IPS-NIHi11 (cell line): Measurements from ENCODE around the gene TMEM218.
"Not testable (repeated sequence)": the region's sequence is repeated elsewhere in the genome, so short reads cannot be mapped to it uniquely, and the experiment has no call there.

ENCODE experiments used
- DNase-seq: peaks from one replicate; pipeline ENCODE4 v3.0.0; 2012; ENCODE audit warnings: mixed read lengths, low spot score

Gene TMEM218

GRCh38 chr11:125075242-125075625 lies 36.2 kb downstream of the TMEM218 start:
- no peak for DNase-seq

DNA sequence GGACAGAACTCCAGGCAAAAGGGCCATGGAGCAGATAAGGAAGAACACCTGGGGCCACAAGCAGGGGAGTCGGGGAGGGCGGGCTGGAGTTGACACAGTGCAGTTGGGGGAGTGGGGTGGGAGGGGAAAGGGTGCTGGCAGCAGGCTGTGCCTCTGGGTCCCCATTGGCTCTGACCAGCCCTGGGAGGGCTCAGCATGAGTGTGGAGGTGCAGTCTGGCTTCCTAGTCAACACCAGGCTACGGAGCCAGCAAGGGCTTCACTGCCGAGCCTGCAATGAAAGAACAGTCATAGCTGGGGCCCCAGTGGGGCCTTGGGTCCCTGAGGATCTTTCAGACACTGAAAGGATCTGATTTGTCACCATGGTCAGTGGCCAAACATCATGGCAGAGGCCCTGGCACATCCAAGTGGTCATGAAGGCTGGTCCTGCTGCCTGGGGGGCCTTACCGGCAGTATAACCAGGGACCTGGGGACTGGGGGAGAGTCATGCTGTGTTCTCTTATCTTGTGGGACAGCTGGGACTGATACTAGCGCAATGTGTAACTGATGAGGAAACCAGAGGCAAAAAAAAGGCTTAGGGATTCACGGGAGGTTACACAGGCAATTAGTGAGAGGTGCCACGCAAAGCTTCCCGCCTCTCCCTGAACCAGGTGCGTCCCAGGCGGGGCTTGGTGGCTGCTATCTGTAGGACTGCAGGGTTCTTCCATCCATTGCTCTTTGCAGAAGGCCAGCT lies 36.8 kb downstream of the TMEM218 start:
- DNase-seq = no peak

DNA sequence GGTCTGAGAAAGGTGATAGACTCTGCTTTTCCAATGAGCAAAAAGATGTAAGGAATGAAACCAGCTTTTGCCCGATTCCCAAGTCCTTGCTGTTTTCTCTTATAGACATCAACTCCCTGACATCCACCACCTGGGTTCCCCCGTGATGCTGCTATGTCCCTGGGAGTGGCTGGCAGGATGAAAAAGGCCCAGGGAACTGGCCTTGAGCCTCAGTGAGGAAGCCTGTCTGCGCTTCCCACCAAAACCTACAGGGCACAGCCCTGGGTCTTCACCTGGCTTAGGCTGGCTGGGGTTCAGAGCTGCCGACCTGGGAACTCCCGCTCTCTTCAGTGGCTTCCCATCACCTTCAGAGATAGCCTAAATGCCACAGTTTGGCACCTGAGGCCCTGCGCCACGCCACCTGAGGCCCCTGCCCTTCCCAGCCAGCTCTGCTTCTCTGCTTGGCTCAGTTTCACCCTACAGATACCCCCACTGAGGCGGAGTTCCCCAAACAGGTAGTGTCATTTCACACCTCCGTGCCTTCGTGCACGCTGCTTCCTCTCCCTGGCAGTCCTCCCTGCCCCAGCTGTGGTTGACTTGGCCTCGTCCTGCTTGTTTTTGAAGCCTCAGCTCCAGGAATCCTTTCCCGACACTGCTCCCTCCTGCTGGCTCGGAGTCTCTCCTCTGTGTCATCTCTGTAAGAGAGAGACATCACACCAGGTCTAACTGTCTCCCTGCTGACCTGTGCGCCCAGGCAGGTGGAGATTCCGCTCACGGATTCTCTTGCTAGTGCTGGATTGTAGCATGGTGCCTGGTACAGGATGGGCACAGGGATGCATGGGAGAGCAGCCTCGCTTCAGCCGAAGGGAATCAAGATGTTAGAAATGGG lies 37.6 kb downstream of the TMEM218 start:
- DNase-seq = no peak

DNA sequence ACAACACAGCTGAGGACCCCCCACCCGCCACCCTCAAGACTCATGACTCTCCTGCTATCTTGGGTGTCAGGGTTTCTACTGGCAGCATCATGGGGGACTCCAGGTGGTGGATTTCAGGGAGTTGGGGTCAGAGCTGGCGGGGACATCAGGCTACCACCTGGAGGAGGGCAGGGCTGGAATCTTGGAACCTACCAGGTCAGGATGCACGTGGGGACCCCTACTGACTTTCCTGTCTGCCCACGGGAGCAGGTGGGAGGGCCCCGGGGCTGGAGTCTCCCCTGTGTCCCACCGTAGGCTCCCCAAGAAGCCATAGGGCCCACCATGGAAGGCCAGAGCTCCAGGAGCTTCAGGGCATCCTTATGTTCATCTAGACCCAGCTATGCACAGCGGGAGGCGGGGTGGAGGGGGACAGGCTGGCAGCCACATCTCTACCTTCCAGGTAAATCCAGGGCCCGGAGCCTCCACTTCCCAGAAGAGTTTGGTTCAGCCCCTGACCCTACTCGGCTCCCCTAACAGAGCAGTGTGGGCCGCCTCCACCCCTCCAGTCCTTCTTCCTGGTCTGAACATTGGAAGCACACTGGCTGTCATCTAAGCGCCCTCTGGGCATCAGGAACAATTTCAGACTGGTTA lies 38.4 kb downstream of the TMEM218 start:
- DNase-seq = no peak

- no peak for DNase-seq
Observed at GRCh38 chr11:125072218-125072960, 39.0 kb downstream of the TMEM218 start.

GRCh38 chr11:125071846-125072217 lies 39.6 kb downstream of the TMEM218 start:
- DNase-seq = no peak

DNA sequence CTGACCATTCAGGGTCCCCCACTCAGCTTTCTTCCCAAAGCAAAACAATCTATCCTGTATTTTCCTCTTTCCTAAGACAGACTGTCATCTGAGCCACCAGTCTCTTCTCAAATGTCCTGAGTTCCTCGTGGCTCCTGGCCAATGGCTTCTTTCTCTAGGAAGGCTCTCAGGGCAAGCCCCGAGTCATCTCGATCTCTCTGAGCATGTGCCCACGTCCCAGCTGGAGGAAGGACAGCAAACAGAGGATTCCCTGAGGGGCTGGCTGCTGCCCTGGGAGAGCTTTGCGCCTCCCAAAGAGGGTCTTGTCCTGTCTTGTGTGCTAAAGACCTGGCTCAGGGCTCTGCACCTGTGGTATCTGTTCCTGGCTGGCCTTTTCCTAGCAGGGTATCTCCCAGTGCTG lies 40.0 kb downstream of the TMEM218 start:
- no peak for DNase-seq

- no peak for DNase-seq
Observed at GRCh38 chr11:125070699-125071254, 40.6 kb downstream of the TMEM218 start.

DNA sequence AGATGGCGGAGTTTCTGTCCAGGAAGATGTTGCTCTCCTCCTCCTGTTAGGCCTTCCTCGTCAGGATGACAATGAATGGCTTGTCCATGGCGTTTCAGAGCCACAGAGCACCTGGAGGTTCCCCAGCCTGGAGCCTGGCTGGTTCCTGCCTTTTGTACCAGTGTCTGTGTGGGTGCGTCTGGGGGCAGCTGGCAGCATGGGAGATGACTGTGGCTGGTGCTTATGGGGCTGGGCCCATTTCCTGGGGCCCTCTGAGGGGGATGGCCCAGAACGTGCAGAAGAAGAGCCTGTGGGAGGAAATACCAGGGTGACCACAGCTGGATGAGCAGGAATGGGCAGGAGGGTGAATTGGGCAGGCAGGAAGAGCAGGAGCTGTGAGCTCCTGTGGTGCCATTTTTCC lies 41.6 kb downstream of the TMEM218 start:
- no peak for DNase-seq

DNA sequence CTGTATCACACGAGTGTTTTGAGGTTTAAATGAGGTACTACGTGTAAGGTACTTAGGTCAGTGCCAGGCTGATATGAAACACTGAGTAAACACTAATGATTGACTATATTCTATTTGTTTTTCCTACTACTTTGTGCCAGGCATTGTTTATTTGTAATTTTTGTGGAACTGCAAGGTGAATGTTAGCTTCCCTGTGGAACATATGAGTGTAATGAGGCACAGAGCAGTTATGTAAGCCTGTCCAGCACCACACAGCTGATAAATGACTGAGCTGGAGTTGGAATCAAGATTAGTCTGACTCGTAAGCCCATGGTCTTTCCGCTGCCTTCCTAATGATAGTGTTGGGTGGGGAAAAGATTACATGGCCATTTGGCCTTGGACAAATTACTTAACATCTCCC lies 42.4 kb downstream of the TMEM218 start:
- DNase-seq = no peak

DNA sequence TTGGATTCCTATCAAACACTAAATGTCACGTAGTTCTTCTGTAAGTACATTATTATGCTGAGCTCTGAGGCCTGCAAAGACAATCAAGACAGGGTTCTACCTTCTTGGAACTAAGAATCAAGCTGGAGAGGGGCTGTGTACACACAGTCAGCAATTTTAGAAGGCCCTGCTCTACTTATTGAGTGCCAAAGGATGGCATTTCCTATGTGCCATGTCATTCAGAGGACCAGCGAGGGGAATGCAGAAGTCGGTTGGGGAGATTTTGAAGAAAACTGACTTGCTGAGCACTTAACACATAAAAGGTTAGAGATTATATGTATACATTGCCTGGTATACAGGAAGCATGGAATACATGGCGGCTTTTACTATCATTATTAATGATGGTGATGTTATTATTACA lies 43.1 kb downstream of the TMEM218 start:
- DNase-seq = no peak

- DNase-seq = no peak
Observed at GRCh38 chr11:125064070-125064469, 47.4 kb downstream of the TMEM218 start.

DNA sequence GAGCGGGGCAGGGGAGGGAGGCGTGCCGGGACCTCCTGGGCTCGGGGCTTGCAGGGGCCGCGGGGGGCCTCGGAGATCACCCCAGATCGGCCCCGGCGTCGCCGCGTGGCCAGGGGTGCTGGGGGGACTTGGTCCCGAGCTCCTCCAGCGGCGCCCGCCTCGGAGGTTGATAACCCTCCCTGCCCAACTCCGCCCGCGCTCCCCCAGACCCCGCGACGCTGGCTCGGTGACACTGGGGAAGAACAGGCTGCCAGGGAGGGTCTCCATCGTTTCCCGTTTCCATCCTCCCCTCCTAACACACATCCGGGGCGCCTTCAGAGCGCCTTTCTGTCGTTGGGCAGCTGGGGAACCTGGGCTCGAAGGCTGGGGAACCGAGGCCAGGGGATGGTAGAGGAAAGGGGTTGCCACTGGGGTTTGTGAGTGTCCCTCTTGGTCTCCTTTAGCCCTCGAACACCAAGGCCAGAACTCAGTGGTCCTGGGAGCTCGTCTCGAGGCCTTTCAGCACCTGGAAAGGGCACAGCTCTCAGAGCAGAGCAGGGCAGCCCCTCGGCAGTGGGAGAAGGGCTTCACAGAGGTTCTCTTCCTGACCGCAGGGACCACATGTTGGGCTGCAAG lies 47.9 kb downstream of the TMEM218 start:
- peak; percentile 66 for DNase-seq

DNA sequence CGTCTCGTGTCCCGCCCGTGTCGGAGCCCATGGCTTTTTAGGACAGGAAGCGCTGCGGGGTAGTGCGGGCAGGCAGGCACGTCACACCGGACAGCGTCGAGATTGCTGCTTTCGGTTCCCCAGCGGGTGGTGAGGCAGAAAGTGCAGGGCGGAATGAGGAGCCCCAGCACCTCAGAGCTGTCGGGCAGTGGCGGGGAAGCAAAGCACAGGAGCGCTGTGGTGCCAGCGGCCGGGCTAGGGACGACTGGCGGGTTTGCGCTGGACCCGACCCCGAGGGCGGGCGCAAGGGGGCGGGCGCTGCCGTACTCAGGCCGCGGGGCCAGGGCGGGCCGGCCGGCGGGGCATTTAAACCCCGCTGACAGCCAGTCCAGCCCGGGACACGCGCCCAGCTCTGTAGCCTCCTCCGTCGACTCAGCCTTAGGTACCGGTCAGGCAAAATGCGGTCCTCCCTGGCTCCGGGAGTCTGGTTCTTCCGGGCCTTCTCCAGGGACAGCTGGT lies 48.4 kb downstream of the TMEM218 start, which contains the start of gene SLC37A2:
SLC37A2 (plus strand) TSS at position 375 of the 498 bp plus-strand sequence; CDS start at position 438, 63 bp downstream.
- peak; percentile 89 for DNase-seq

DNA sequence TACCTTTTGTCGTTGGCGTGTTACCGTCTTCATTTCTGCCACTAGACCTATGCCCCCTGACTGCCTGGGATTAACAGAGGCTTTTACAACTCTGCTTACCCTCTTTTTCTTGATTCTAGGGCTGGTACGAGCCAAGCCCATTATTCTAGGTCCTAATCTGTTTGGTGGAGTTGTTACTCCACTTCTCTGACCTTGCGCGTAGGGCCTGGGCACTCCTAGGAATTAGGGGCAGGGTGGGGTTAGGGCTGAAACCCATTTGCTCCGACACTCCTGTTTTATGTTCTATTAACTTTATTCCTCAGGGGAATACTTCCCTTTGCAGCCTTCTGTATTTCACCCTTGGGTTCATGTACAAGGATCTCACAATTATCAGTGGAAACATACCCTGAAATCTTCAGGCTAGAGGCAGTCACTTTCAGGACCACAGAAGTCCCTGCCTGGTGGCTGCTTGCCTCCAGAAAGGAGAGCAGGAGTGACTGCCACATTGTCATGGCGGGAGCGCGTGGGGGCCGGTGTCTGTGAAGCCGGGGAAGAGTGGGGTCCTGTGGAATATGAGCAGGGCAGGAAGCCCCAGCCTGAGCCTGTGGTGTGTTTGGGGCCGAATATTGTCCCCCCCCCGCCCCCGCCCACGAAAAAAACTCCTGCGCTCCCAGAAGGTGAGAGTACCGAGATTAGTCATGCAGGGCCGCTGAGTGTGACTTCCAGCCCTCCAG lies 49.1 kb downstream of the TMEM218 start:
- no peak for DNase-seq

DNA sequence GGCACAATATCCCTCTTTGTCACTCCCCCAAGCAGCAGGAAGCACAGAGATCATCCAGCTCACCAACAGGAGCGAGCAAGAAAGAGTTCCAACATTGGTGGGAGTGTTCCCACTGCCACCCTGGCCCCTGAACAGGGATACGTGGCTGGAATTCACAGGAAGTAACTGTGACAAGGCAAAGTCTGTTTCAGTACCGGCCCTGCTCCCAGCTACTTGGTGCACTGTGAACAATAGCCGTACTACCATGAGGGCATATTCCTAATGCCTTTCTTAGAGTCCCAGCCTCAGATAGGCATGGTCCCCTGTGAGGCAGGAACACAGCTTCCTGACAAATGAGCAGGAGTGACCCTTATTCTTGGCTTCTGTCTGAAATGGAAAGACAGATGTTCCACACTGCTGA lies 50.1 kb downstream of the TMEM218 start:
- DNase-seq = no peak

DNA sequence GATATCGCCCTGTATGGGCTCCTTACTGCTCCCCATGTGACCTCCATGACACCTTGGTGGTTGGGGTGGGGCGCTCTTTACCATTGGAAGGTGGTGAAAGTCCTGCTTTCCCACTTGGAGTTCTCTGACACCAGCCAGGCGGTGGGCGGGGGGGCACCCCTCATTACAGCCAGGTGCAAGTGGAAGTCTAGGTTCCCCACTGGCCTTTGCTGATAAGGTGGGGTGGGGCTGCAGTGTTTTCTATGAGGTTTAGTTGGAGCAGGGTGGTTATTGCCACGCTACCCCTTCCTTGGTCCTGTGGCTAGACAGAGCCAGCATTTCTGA lies 53.8 kb downstream of the TMEM218 start:
- no peak for DNase-seq

DNA sequence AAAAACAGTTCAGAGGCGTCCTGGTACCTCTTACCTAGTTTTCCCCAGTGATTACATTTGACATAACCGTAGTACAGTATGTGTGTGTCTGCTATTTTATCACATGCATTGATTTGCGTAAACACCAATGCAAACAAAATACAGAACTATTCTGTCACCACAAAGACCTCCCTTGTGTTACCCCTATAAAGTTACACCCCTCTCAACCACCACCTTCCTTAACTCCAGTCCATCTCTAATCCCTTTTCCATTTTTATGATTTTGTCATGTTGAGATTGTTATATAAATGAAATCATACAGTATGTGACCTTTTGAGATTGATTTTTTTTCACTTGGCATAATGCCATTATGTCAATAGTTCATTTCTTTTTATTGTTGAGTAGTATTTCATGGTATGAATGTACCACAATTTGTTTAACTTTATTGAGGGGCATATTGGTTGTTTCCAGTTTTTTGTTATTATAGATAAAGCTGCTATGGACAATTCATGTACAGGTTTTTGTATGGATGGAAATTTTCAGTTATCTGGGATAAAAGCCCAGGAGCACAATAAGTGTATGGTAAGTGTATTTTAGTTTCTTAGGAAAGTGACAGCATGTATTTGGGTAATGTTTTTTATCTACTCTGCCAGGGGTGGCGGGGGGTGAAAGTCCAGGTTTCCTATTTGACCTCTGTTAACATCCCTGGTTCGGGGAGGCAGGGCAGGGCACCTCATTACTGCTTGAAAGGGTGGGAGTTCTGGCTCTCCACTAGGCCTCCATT lies 54.3 kb downstream of the TMEM218 start:
- no peak for DNase-seq

GRCh38 chr11:125056111-125056510 lies 55.3 kb downstream of the TMEM218 start:
- DNase-seq = not testable (repeated sequence)
